Fibroblast of villous mesenchyme (primary cell): ENCODE data around the gene NHSL1. TPM values are rescaled to one million over a fixed set of nuclear protein-coding genes. Genes with fewer than 3 reads are reported as not detected.

Source experiments
- DNase-seq: peaks from one replicate; pipeline ENCODE4 v3.0.0-alpha.2; 2010; ENCODE audit warnings: low read depth
- H3K4me3 ChIP-seq: 2 replicates; pipeline ENCODE4 v1.5.1; 2011; ENCODE audit warnings: low read depth, mild to moderate bottlenecking, low read length
- total RNA-seq: library from RNA; depleted of rRNA; stranded (reverse); fragments of >200 nt; gene quantifications from 2 replicates; pipeline ENCODE4 v1.2.3, GENCODE V29; 2012
- TF ChIP-seq, protein P1 (sequence below): IDR thresholded peaks from 2 replicates; pipeline ENCODE4 v1.5.1; 2012; ENCODE audit warnings: low read depth, mild to moderate bottlenecking, low read length; ENCODE audit not compliant: insufficient read depth

The NHSL1 gene
- total RNA-seq, 1 donor, result 4.7 TPM

DNA sequence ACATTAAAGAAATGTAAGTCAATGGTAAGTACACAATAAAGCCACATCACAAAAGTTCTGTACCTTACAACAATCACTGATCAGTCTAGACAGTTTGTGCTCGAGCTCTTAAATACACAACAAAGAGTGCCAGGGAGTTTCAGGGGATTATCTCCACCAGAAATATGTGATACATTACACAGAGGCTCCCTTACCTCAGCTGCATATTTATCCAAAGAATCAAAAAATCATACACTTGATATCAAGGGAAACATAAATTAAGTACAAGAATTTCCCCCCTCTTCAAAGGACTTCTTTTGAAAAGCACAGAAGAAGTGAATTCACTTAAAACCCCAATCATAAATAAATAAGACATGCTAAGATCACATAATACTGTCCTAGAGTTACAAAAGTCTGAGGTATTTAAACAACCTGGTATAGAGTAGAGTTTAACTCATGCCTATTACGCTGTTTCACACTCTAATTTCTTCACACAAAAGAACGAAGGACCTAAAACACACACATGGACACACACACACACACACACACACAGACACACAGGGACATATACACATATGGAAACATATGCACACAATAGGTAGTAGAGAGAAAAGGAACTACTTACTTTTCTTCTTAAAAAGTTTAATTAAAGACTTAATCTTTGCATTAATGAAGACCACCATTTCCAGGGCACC is 528 bp downstream of the NHSL1 start:
- no peak overlapping the region for H3K4me3 ChIP-seq
- TF ChIP-seq, protein P1, sequence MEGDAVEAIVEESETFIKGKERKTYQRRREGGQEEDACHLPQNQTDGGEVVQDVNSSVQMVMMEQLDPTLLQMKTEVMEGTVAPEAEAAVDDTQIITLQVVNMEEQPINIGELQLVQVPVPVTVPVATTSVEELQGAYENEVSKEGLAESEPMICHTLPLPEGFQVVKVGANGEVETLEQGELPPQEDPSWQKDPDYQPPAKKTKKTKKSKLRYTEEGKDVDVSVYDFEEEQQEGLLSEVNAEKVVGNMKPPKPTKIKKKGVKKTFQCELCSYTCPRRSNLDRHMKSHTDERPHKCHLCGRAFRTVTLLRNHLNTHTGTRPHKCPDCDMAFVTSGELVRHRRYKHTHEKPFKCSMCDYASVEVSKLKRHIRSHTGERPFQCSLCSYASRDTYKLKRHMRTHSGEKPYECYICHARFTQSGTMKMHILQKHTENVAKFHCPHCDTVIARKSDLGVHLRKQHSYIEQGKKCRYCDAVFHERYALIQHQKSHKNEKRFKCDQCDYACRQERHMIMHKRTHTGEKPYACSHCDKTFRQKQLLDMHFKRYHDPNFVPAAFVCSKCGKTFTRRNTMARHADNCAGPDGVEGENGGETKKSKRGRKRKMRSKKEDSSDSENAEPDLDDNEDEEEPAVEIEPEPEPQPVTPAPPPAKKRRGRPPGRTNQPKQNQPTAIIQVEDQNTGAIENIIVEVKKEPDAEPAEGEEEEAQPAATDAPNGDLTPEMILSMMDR, result no peak
- DNase-seq, result no peak

DNA sequence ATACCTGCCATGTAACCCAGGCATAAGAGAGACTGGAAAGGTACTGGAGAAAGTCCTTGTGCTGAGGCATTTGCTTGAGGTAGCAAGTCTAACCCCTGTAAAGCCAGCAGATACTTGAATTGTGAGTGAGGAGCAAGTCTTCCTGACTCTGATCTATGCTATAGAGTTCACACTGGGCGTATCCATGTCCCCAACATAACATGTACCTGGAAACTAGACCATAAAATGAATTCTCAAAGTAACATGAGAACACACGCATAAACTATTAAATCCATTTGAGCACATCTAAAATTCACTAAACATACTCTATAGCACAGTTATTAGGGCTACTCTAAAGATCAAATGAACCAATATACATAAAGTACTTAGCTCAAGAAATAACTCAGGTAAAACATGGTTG is 2.0 kb downstream of the NHSL1 start:
- no peak overlapping the region for H3K4me3 ChIP-seq
- no peak for DNase-seq
- TF ChIP-seq, protein P1, result no peak

DNA sequence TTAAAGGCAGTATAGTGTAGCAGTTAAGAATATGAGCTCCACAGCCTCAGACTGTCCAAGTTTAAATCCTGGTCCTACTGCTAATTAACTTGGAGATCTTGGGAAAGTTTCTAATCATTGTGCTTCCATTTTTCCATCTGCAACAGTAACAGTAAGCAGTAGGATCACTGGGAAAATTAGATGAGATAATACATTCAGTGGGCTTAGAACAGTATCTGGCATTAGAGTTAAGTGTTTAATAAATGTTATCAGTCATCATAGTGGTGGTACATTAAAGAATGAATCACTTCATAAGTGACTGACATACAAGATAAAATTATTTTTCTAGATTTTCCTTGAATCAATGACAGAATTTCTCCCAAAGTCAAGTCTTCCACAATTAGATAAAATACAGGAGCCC is 5.0 kb downstream of the NHSL1 start:
- no peak for DNase-seq
- TF ChIP-seq, protein P1, result no peak

DNA sequence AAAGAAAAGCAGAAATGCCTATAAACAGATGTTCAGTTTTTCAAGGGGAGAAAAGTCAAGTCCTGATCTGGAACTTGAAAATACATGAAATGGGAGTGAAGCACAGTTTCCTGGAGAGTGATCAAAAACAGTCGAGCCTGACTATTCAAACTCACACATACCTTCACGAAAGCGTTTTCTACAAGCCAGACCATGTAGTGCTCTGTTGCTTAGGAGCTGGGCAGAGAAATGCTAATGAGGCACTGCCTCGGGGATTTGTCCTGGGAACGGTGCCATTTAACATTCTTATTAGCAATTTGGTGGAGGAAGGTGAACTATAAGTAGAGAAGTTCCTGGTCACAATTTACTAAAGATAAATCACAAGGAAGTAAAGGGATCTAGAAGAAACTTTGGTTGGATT is 5.9 kb downstream of the NHSL1 start:
- peak; percentile 22 for DNase-seq
- H3K4me3 ChIP-seq, result no peak overlapping the region
- TF ChIP-seq, protein P1, result no peak

More for the DNA sequence above, 5.0 kb downstream of the NHSL1 start:
- H3K4me3 ChIP-seq, result no peak overlapping the region

DNA sequence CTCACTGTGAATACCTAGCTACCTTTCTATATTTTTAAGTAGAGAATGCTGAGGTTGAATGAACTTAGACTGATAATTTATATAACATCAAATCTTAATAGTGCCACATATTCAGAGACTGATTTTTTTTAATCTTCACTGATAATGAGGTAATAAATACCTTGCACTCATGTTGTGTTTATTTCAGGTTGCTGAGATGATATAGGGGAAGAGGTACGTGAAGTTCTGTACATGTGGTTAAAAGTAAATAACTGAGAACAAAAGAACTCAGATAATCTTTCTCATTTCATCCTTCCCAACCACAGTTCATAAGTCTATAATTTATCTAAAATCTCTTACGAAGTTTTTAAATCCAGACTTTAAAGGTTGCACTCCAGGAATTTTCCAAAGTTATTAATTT is 6.4 kb downstream of the NHSL1 start:
- H3K4me3 ChIP-seq, result no peak overlapping the region
- TF ChIP-seq, protein P1, result no peak
- DNase-seq, result no peak

DNA sequence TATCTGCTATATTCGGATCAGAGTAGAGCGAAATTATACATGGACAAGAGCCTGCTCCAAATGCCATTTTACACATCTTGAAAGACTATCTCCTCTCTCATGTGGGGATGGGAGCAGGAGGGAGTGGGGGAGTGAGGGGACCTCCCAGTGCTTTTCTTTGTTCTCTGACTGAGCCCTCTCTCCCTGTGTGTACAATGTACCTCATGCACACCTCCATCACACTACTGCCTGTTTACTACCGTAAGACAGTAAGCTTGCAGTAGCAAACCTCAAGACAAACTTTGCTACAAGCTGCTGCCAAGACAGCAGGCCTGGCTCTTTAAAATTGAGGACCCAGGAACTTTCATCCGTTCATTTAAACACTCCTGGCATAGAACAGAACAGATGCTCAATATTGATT is 7.2 kb downstream of the NHSL1 start:
- H3K4me3 ChIP-seq, result no peak overlapping the region
- TF ChIP-seq, protein P1, result no peak
- DNase-seq, result no peak

DNA sequence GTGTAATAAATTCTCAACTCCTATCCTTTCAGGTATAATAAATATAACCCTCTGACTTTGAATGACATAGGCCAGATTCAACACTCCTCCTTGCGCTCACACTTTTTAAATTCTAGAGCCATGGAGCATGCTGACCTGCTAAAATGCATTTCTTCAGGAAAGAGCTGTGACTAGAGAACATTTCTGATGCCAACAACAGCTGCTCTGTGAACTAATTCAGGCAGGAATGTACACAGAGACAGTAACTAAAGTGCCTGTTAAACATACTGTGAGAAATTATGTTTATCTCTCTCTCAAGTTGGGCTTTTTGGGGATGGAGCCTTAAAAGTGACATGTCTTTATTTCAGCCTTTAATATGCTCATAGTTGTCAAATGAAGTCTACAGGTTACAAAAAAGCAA is 8.3 kb downstream of the NHSL1 start:
- DNase-seq, result peak; percentile 11
- no peak overlapping the region for H3K4me3 ChIP-seq
- TF ChIP-seq, protein P1, result no peak
